Natural killer cell (primary cell): ENCODE results near the gene NRIP3. TPM values are rescaled to one million over a fixed set of nuclear protein-coding genes. Genes with fewer than 3 reads are reported as not detected.

ENCODE experiments used
- ATAC-seq, 3 donors: fragments of 150-1000 bp in 2 of 3; fragments of 200-7000 bp in 1 of 3; cut with Tn5 transposase; 1 replicate in 1 of 3; 2 replicates in 2 of 3; pipeline ENCODE4 v1.10.0; 2021; ENCODE audit warnings: mild to moderate bottlenecking in 2 of 3, moderate library complexity in 2 of 3
- DNase-seq, 2 donors: peaks; one replicate each; pipeline versions ENCODE4 v3.0.0 to v3.0.0-alpha.2; 2013 to 2021; ENCODE audit warnings: mixed read lengths in 1 of 2
- H3K27ac ChIP-seq: one replicate; pipeline ENCODE4 v1.5.1; 2013; ENCODE audit warnings: mild to moderate bottlenecking, low read length
- H3K27me3 ChIP-seq: one replicate; pipeline ENCODE4 v1.6.1; 2013; ENCODE audit warnings: low read length; ENCODE audit not compliant: control insufficient read depth, insufficient read depth
- H3K36me3 ChIP-seq: one replicate; pipeline ENCODE4 v1.6.1; 2013; ENCODE audit warnings: low read length; ENCODE audit not compliant: control insufficient read depth, insufficient read depth
- H3K4me1 ChIP-seq: one replicate; pipeline ENCODE4 v1.6.1; 2013; ENCODE audit warnings: low read length; ENCODE audit not compliant: control insufficient read depth, insufficient read depth
- H3K4me3 ChIP-seq: one replicate; pipeline ENCODE4 v1.5.1; 2013; ENCODE audit warnings: low read length
- H3K9me3 ChIP-seq: one replicate; pipeline ENCODE4 v1.6.1; 2013; ENCODE audit warnings: low read length; ENCODE audit not compliant: control insufficient read depth, insufficient read depth
- H3K27ac Mint-ChIP-seq, 2 donors: one replicate each; pipeline ENCODE4 v1.8.0; 2022; ENCODE audit warnings: mild to moderate bottlenecking in 2 of 2, mixed read lengths in 2 of 2, moderate library complexity in 1 of 2
- H3K27me3 Mint-ChIP-seq, 2 donors: one replicate each; pipeline ENCODE4 v1.8.0; 2022; ENCODE audit warnings: low read depth in 2 of 2, mixed read lengths in 2 of 2
- H3K36me3 Mint-ChIP-seq: one replicate; pipeline ENCODE4 v1.8.0; 2022; ENCODE audit warnings: mixed read lengths
- H3K4me1 Mint-ChIP-seq, 2 donors: one replicate each; pipeline ENCODE4 v1.8.0; 2022; ENCODE audit warnings: mixed read lengths in 2 of 2
- H3K4me3 Mint-ChIP-seq: one replicate; pipeline ENCODE4 v1.8.0; 2022; ENCODE audit warnings: mild to moderate bottlenecking, moderate library complexity, mixed read lengths
- H3K9me3 Mint-ChIP-seq, 2 donors: one replicate each; pipeline ENCODE4 v1.8.0; 2022; ENCODE audit warnings: mixed read lengths in 2 of 2
- CTCF ChIP-seq: fragments of 200-600 bp; IDR thresholded peaks from one replicate; pipeline ENCODE4 v1.8.0; 2022; ENCODE audit warnings: antibody characterized with exemption
- WGBS: methylation state at CpG from one replicate; pipeline ENCODE4 v1.1.7; 2013; ENCODE audit warnings: missing lambda C conversion rate; ENCODE audit not compliant: insufficient coverage; 5-methylcytosine and 5-hydroxymethylcytosine counted together
- intact Hi-C: fragments of 100-400 bp; cut with micrococcal nuclease; formaldehyde crosslinking; loops from one replicate; pipeline ENCODE4 v1.14.2; 2022
- total RNA-seq, 4 donors: library from RNA; stranded (reverse); fragments of 120-200 nt in 1 of 4; gene quantifications; one replicate each; pipeline versions ENCODE4 v1.2.3 to v1.2.4, GENCODE V29; 2013 to 2022

The NRIP3 gene
- total RNA-seq, 3 donors from 2014 or later (not counting 1 experiment from before 2014, with no cell fraction given), result 2.3 to 6.1 (median 4.6) TPM

DNA sequence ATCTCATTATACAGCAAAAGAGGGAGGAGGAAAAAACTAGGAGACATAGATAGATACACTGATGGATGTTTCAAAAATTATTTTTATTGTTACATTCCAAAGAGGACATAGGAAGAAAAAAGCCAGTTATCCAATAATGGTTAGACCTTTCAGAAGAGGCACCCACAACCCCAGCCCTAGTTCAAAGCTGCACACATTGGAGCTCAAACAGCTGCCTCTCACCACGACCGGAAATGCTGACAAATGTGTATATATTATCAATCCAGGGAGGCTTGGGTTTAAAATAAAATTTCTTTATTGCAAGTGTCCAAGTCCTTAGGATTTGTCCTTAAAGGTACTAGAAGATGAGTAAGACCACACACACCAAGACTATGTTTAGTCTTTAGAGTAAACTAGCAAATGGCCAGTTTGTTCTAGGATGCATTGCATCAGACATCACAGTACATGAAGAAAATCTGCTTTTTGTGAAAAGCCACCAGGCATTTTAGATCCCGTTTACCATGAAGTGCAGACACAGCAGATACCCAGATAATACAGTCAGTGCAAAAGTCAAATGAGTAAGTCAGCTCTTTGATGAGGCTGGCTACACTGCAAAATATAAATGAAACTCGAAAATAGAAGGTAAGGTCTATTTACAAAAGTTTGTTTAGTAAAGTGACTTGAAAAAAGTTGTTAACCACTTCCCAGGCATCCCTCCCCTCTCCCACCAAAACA, 56.4 kb downstream of the NRIP3 start:
- Mint-ChIP-seq H3K27me3 (peaks cover 0 to 6% of the 10 kb centered on the region in 2 donors), H3K4me3 (no peak overlapping the region), H3K27ac (no peak overlapping the region), H3K9me3 (no peaks in the 10 kb centered on the region), H3K36me3 (peaks cover 23% of the 10 kb centered on the region), H3K4me1 (no peaks in the 10 kb centered on the region)
- H3K4me3 ChIP-seq, result no peak overlapping the region
- peaks cover 36% of the 10 kb centered on the region for H3K36me3 ChIP-seq
- DNase-seq (no peak), ATAC-seq (no peak)
- H3K4me1 ChIP-seq, result no peaks in the 10 kb centered on the region
- H3K9me3 ChIP-seq, result no peaks in the 10 kb centered on the region
- no peak for TF ChIP-seq CTCF
- H3K27me3 ChIP-seq, result no peaks in the 10 kb centered on the region
- intact Hi-C loops, result no loop called here
- 100% methylated on average over 3 of the region's 4 CpGs for WGBS
- no peak overlapping the region for H3K27ac ChIP-seq

DNA sequence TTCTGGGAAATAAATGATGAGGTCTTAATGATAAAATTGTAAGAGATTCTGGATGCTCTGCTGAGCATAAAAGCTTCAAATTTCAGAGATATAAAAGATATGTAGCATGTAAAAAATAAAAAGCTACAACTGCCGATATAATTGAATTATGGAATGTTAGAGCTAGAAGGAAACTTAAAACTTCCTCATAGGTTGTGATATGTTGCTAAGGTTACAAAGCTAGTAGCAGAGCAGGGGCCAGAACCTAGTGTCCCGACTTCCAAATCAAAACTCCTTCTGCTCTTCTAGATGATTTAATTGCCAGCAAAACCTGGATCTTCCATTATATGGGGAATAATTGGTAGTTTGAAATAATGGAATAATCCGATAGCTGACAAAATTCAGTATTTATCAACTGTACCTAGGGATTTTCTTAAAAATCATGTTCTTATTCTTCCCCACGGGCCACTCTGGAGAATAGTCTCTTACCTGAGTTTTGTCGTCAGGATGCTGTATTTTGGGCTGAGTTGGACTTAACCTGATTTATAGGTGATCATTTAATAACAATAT, 61.2 kb downstream of the NRIP3 start, which contains the start of gene ASCL3:
ASCL3 (minus strand) TSS at position 499 of the 549 bp plus-strand sequence. CDS start 4,855 bp downstream, outside the sequence.
- ATAC-seq (no peak), DNase-seq (no peak)
- peaks cover 10 to 25% of the 10 kb centered on the region in 2 donors for H3K27me3 Mint-ChIP-seq
- H3K9me3 Mint-ChIP-seq, result no peaks in the 10 kb centered on the region
- Histone ChIP-seq H3K4me1 (no peaks in the 10 kb centered on the region), H3K27ac (no peak within 1 kb of the TSS), H3K27me3 (no peaks in the 10 kb centered on the region), H3K4me3 (no peak within 1 kb of the TSS), H3K36me3 (peaks cover 4% of the 10 kb centered on the region), H3K9me3 (no peaks in the 10 kb centered on the region)
- 75% methylated on average over 1 of the region's 5 CpGs for WGBS
- peaks cover 7% of the 10 kb centered on the region for H3K36me3 Mint-ChIP-seq
- no peaks in the 10 kb centered on the region for H3K4me1 Mint-ChIP-seq
- H3K4me3 Mint-ChIP-seq, result no peak within 1 kb of the TSS
- no peak for TF ChIP-seq CTCF
- intact Hi-C loops, result no loop called here
- no peak within 1 kb of the TSS for H3K27ac Mint-ChIP-seq

DNA sequence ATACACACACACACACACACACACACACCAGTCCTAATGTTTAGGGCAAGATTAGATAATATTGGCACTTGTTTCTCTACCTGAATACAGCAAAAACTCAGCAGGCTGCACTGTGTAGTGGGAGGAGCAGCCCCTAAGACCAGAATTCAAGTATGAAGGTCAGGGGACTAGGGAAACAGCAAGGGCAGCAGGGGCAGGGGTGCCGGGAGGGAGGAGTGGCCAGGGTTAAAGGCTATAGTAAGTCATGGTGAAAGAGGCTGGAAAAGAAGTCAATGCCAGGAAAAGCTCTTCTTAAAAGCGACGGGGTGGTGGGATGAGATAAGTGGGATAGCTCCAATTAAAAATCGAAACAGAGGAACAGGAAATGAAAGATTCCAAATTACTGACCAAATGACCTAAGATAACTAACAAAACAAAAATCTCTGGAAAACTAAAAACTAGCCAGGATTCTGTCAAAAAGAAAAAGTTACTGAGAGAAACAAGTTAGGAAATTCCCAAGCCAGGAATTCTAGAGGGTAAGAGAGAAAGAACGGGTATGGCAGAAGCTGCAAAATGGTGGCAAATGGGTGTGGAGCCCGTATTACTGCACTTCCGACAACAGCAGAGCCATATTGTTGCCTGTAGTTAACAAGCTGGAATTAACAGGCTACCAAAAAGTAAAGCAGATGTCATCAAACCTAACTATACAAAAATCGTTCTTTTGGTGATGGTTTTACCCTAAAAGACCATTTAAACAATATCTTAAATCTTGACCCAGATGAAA, 62.3 kb downstream of the NRIP3 start:
- H3K9me3 ChIP-seq, result no peaks in the 10 kb centered on the region
- 88% methylated on average over 7 of the region's 8 CpGs for WGBS
- intact Hi-C loops, result no loop called here
- H3K27me3 ChIP-seq, result no peaks in the 10 kb centered on the region
- H3K27ac ChIP-seq, result no peak overlapping the region
- H3K4me3 ChIP-seq, result no peak overlapping the region
- Mint-ChIP-seq H3K27me3 (peaks cover 13 to 26% of the 10 kb centered on the region in 2 donors), H3K27ac (no peak overlapping the region), H3K4me1 (no peaks in the 10 kb centered on the region), H3K36me3 (no peaks in the 10 kb centered on the region), H3K4me3 (no peak overlapping the region), H3K9me3 (no peaks in the 10 kb centered on the region)
- DNase-seq, result no peak
- no peaks in the 10 kb centered on the region for H3K36me3 ChIP-seq
- H3K4me1 ChIP-seq, result no peaks in the 10 kb centered on the region
- TF ChIP-seq CTCF, result no peak
- no peak for ATAC-seq
